ENCODE results near the gene CKLF. TPM values are rescaled to one million over a fixed set of nuclear protein-coding genes. Genes with fewer than 3 reads are reported as not detected.

The CKLF gene
- total RNA-seq, 1 experiment from 2014 or later = 57.8 TPM

- Mint-ChIP-seq H3K4me1 (ENCODE audit: insufficient read depth, unreplicated experiment) (peaks cover 65% of the 10 kb centered on the region), H3K27ac (ENCODE audit: low read depth, unreplicated experiment) (no peak overlapping the region), H3K27me3 (ENCODE audit: insufficient read depth, unreplicated experiment) (no peaks in the 10 kb centered on the region), H3K4me3 (ENCODE audit: unreplicated experiment) (no peak overlapping the region), H3K36me3 (ENCODE audit: insufficient read depth, unreplicated experiment) (peaks cover 47% of the 10 kb centered on the region), H3K9me3 (ENCODE audit: unreplicated experiment) (no peaks in the 10 kb centered on the region)
- CTCF ChIA-PET = interaction anchor here (0.6 to 3.7 kb wide), 10 partner anchors 12 to 153 kb away, joined by 3 to 11 read pairs (median 4); no protein-coding TSS in a partner anchor
- intact Hi-C loops (cut with micrococcal nuclease) = loop anchor here (2.0 kb wide), 1 partner anchor 43 kb away; the partner anchor contains the start of gene CKLF
- no peak for DNase-seq (ENCODE audit: unreplicated experiment)
- TF ChIP-seq, protein P1, sequence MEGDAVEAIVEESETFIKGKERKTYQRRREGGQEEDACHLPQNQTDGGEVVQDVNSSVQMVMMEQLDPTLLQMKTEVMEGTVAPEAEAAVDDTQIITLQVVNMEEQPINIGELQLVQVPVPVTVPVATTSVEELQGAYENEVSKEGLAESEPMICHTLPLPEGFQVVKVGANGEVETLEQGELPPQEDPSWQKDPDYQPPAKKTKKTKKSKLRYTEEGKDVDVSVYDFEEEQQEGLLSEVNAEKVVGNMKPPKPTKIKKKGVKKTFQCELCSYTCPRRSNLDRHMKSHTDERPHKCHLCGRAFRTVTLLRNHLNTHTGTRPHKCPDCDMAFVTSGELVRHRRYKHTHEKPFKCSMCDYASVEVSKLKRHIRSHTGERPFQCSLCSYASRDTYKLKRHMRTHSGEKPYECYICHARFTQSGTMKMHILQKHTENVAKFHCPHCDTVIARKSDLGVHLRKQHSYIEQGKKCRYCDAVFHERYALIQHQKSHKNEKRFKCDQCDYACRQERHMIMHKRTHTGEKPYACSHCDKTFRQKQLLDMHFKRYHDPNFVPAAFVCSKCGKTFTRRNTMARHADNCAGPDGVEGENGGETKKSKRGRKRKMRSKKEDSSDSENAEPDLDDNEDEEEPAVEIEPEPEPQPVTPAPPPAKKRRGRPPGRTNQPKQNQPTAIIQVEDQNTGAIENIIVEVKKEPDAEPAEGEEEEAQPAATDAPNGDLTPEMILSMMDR (IDR thresholded peaks at IDR 0.05; ENCODE audit: unreplicated experiment) = no peak
- BruUV-seq (replicated peaks) = TSS peak; percentile 24
- POLR2A ChIA-PET = interaction anchor here (0.6 to 6.5 kb wide), 8 partner anchors 12 to 103 kb away, joined by 3 to 97 read pairs (median 10); partner anchors contain the start of genes CKLF and TK2
Measured at GRCh38 chr16:66509576-66509975, 42.8 kb upstream of the CKLF start.

- intact Hi-C loops (cut with micrococcal nuclease) = no loop called here
- Mint-ChIP-seq H3K4me3 (ENCODE audit: unreplicated experiment) (no peak overlapping the region), H3K9me3 (ENCODE audit: unreplicated experiment) (no peaks in the 10 kb centered on the region), H3K4me1 (ENCODE audit: insufficient read depth, unreplicated experiment) (peaks cover 65% of the 10 kb centered on the region), H3K27ac (ENCODE audit: low read depth, unreplicated experiment) (no peak overlapping the region), H3K27me3 (ENCODE audit: insufficient read depth, unreplicated experiment) (no peaks in the 10 kb centered on the region), H3K36me3 (ENCODE audit: insufficient read depth, unreplicated experiment) (peaks cover 47% of the 10 kb centered on the region)
- CTCF ChIA-PET = interaction anchor here (0.6 to 3.7 kb wide), 7 partner anchors 11 to 152 kb away, joined by 3 to 13 read pairs (median 7); no protein-coding TSS in a partner anchor
- TF ChIP-seq, protein P1 (IDR thresholded peaks at IDR 0.05; ENCODE audit: unreplicated experiment) = no peak
- POLR2A ChIA-PET = interaction anchor here (0.6 to 6.5 kb wide), 7 partner anchors 8 to 1458 kb away, joined by 3 to 97 read pairs (median 4); partner anchors contain the start of genes CKLF and TK2
- BruUV-seq (replicated peaks) = no TSS peak
- no peak for DNase-seq (ENCODE audit: unreplicated experiment)
Measured at GRCh38 chr16:66510298-66510697, 42.1 kb upstream of the CKLF start.

DNA sequence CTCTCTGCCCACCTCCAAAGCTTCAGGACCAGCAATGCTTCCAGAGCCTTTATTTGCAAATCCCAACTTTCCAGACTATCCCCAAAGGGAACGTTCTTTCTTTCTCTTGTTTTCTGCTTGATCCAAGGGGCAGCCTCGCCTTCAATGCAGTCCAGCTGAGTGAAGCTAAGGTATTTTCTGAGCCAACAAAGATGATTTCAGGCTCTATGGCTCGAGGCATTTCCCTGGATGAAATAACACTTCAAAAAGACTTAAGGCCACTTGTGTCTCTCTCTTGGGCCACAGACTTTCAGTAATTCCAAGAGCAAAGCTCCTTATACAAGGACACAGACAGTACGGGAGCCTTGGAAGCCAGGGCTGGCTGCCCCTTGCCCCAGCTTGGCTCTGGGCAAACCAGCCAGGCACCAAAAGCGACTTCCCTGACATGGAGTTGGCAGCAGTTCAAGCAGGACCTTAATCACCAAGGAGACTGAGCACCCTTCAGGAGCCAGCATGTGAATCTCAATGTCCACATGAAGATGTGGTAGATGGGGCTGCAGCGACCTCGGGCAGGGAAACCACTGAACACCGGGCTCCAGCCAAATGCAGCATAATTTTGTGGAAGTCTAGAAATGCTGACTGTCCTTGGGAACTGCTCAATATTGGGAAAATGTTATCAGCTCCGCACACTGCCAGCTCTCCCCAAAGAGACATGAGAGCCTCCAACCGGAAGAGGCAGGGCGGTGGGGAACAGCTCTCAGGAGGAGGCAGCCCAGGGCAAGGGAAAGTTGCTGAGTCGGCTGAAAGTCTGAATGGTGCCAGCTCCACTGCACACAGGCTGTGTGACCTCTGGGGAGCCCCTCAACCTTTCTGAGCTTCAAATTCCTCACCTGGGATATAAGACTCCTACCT lies 41.4 kb upstream of the CKLF start:
- BruUV-seq (replicated peaks) = no TSS peak
- H3K27me3 Mint-ChIP-seq (ENCODE audit: insufficient read depth, unreplicated experiment) = no peaks in the 10 kb centered on the region
- intact Hi-C loops (cut with micrococcal nuclease) = no loop called here
- H3K4me3 Mint-ChIP-seq (ENCODE audit: unreplicated experiment) = no peak overlapping the region
- H3K27ac Mint-ChIP-seq (ENCODE audit: low read depth, unreplicated experiment) = peak overlapping the region; percentile 85
- DNase-seq (ENCODE audit: unreplicated experiment) = peak; percentile 30
- POLR2A ChIA-PET = interaction anchor here (0.6 to 6.5 kb wide), 10 partner anchors 9 to 104 kb away, joined by 3 to 97 read pairs (median 4); partner anchors contain the start of genes CKLF and TK2
- TF ChIP-seq, protein P1 (IDR thresholded peaks at IDR 0.05; ENCODE audit: unreplicated experiment) = no peak
- peaks cover 62% of the 10 kb centered on the region for H3K4me1 Mint-ChIP-seq (ENCODE audit: insufficient read depth, unreplicated experiment)
- no peaks in the 10 kb centered on the region for H3K9me3 Mint-ChIP-seq (ENCODE audit: unreplicated experiment)
- CTCF ChIA-PET = interaction anchor here (0.6 to 3.7 kb wide), 10 partner anchors 11 to 154 kb away, joined by 3 to 13 read pairs (median 6); no protein-coding TSS in a partner anchor
- H3K36me3 Mint-ChIP-seq (ENCODE audit: insufficient read depth, unreplicated experiment) = peaks cover 47% of the 10 kb centered on the region
